Subcutaneous abdominal adipose tissue (tissue), 5 donors: ENCODE results near the gene EMC10.

Source experiments
- H3K27ac ChIP-seq: one replicate; pipeline ENCODE4 v1.7.0; 2013; ENCODE audit warnings: low read depth, mild to moderate bottlenecking, inconsistent platforms, low read length, moderate library complexity
- H3K27me3 ChIP-seq, 5 donors: one replicate each; pipeline ENCODE4 v1.7.0; 2013; ENCODE audit warnings: low read length in 5 of 5, inconsistent platforms in 1 of 5; ENCODE audit not compliant: control insufficient read depth in 5 of 5, insufficient read depth in 4 of 5
- H3K36me3 ChIP-seq, 5 donors: one replicate each; pipeline ENCODE4 v1.7.0; 2013; ENCODE audit warnings: low read length in 5 of 5; ENCODE audit not compliant: control insufficient read depth in 5 of 5, insufficient read depth in 5 of 5
- H3K4me1 ChIP-seq, 5 donors: one replicate each; pipeline ENCODE4 v1.7.0; 2013; ENCODE audit warnings: low read length in 5 of 5, mild to moderate bottlenecking in 3 of 5, moderate library complexity in 1 of 5; ENCODE audit not compliant: control insufficient read depth in 5 of 5, insufficient read depth in 5 of 5
- H3K4me3 ChIP-seq, 5 donors: one replicate each; pipeline ENCODE4 v1.7.0; 2013; ENCODE audit warnings: low read length in 5 of 5, low read depth in 1 of 5
- H3K9ac ChIP-seq, 5 donors: one replicate each; pipeline ENCODE4 v1.7.0; 2013; ENCODE audit warnings: low read length in 5 of 5, mild to moderate bottlenecking in 4 of 5, moderate library complexity in 3 of 5
- H3K9me3 ChIP-seq, 5 donors: one replicate each; pipeline ENCODE4 v1.7.0; 2013; ENCODE audit warnings: low read length in 5 of 5; ENCODE audit not compliant: control insufficient read depth in 5 of 5
- donor health status: healthy.
- donor health status: healthy.
- donor health status: healthy.
- donor health status: healthy.
- donor health status: healthy.

EMC10 gene

DNA sequence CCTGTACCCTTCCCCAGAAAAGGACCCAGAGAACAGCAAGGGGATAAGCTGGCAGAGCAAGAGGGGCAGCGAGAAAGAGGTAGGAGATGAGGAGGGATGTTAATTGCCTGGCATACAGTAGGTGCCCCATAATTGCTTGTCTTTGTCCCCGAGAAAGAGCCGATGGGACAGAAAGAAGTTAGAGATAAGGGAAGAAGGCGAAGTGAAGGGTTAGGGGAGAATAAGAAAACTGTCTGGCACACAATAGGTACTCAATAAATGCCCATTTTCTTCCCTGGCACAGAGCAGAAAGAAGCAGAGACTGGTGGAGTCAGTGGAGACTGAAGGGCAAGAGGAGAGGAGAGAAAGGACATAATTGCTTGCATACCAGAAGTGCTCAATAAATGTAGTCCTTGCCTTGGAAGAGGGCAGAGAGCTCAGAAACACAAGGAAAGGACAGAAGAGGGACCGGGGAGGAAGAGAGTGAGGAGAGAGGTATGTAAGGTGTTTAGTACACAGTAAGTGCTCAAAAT lies 18.8 kb downstream of the EMC10 start:
- peaks cover 0 to 3% (median 0%) of the 10 kb centered on the region in 5 donors for H3K9me3 ChIP-seq
- H3K4me1 ChIP-seq = peaks cover 0 to 11% (median 0%) of the 10 kb centered on the region in 5 donors
- no peak overlapping the region for H3K27ac ChIP-seq
- no peak overlapping the region for H3K9ac ChIP-seq
- H3K36me3 ChIP-seq = no peaks in the 10 kb centered on the region
- H3K4me3 ChIP-seq = no peak overlapping the region
- peaks cover 7 to 41% (median 18%) of the 10 kb centered on the region in 5 donors for H3K27me3 ChIP-seq

DNA sequence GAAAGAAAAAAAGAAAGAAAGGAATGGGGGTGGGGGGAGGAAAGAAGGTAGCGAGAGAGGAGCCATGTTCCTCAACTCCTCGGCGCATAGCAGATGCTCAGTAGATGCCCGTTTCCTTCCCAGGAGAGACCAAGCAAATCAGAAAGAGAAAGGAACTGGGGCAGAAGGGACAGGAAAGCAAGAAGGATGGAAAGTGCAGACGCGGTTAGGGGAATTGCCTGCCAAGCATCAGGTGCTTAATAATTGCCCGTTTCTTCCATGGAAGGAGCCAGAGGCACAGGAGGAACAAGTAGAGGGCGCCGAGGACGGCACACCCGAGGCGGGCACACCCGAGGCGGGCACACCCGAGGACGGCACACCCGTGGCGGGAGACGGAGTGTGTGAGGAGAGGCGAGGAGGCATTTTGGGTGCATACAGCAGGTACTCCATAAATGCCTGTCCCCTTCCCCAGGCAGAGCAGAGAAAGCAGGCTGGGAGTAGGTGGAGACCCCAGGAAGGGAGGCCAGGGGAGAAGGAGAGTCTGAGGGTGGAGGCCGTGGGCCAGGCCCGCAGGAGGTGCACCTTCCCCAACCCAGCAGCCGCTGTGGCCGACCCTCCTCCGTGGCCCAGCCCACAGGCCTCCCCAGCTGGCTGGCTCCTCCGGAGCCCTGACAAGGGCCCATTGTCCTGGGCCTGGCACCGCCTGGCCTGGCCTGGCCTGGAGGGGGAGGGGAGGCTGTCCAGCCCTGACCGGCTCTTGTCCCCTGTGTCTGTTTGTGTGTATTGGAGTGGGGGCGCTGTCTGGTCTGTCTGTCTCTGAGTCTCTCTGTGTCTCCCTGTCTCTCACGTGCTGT lies 20.1 kb downstream of the EMC10 start:
- no peak overlapping the region for H3K27ac ChIP-seq
- H3K4me3 ChIP-seq = no peak overlapping the region
- H3K9ac ChIP-seq = no peak overlapping the region
- peaks cover 5 to 33% (median 10%) of the 10 kb centered on the region in 5 donors for H3K27me3 ChIP-seq
- no peaks in the 10 kb centered on the region for H3K9me3 ChIP-seq
- peaks cover 0 to 9% (median 0%) of the 10 kb centered on the region in 5 donors for H3K4me1 ChIP-seq
- H3K36me3 ChIP-seq = no peaks in the 10 kb centered on the region

DNA sequence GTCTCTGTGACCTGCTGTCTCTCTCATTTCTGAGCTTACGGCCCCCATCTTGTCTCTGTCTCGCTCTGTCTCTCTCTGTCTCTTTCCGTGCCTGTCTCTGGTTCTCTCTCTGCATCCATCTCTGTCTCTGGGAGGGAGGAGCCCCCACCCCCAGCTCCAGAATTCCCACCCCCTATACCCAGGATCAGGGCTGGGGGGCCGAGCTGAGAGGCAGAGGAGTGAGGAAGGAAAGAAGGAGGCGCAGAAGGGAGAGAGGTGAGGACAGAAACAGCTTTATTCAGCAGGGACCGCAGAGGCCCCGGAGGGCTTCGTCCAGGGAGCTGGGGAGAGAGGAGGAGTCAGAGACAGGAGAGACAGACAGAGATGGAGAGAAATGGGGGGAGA lies 20.7 kb downstream of the EMC10 start:
- H3K9ac ChIP-seq = no peak overlapping the region
- no peaks in the 10 kb centered on the region for H3K9me3 ChIP-seq
- H3K36me3 ChIP-seq = no peaks in the 10 kb centered on the region
- peaks cover 0 to 5% (median 0%) of the 10 kb centered on the region in 5 donors for H3K4me1 ChIP-seq
- H3K27ac ChIP-seq = no peak overlapping the region
- no peak overlapping the region for H3K4me3 ChIP-seq
- peaks cover 0 to 27% (median 7%) of the 10 kb centered on the region in 5 donors for H3K27me3 ChIP-seq

DNA sequence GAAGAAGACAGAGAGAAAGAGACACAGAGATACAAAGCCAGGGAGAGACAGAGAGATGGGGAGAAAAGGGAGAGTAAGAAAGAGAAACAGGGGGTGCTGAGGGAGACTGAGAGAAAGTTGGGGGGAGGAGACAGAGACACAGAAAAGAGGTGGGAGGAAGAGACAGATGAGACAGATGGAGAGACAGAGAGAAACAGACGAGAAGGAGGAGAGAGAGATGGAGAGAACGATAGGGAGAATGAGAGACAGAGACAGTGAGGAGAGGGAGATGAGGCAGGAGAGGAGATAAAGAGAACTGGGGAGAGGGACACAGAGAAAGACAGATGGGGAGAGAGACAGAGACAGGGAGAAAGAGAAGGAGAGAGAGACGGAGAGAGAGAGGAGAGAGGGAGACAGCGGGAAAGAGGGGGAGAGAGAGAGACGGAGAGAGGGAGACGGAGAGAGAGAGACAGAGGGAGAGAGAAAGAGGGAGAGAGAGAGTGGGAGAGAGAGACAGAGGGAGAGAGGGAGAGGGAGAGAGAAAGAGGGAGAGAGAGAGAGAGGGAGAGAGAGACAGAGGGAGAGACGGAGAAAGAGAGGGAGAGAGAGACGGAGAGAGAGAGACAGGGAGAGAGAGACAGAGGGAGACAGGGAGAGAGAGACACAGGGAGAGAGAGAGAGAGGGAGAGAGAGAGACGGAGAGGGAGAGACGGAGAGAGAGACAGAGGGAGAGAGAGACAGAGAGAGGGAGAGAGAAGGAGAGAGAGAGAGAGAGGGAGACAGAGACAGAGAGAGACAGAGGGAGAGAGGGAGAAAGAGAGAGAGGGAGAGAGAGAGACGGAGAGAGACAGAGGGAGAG lies 22.1 kb downstream of the EMC10 start:
- Histone ChIP-seq H3K4me1 (no peaks in the 10 kb centered on the region), H3K36me3 (no peaks in the 10 kb centered on the region), H3K9me3 (no peaks in the 10 kb centered on the region), H3K9ac (no peak overlapping the region), H3K27me3 (peaks cover 0 to 20% (median 4%) of the 10 kb centered on the region in 5 donors), H3K4me3 (no peak overlapping the region), H3K27ac (no peak overlapping the region)

DNA sequence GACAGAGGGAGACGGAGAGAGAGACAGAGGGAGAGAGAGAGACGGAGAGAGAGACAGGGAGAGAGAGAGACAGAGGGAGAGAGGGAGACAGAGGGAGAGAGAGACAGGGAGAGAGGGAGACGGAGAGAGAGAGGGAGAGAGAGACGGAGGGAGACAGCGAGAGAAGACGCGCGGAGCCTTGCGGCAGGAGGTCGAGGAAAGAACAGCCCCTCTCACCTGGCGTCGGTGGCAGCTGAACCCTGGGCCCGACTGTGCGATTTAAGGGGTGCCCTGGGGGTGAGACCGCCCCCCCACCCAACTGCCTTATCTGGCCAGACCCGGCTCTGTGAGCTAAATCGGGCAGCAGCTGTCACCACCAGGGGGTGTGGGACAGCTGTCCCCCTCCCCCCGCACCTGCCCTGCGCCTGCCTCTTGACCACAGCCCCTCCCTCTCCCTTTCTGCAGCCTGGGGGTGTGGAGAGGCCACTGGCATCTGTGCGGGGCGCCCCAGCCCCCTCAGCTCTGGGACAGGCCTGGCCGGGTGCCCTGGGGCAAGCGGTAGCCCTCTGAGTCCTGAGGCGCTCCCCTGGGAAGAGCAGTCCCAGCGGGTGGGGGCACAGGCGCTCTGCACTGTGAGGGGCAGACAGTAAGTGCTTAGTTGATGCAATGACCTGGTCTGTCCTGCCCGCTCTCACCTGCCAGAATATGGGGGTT lies 23.9 kb downstream of the EMC10 start:
- H3K4me3 ChIP-seq = no peak overlapping the region
- H3K4me1 ChIP-seq = no peaks in the 10 kb centered on the region
- peaks cover 0 to under 1% (median 0%) of the 10 kb centered on the region in 5 donors for H3K36me3 ChIP-seq
- H3K9ac ChIP-seq = no peak overlapping the region
- H3K27ac ChIP-seq = no peak overlapping the region
- no peaks in the 10 kb centered on the region for H3K9me3 ChIP-seq
- peaks cover 0 to 15% (median 0%) of the 10 kb centered on the region in 5 donors for H3K27me3 ChIP-seq

DNA sequence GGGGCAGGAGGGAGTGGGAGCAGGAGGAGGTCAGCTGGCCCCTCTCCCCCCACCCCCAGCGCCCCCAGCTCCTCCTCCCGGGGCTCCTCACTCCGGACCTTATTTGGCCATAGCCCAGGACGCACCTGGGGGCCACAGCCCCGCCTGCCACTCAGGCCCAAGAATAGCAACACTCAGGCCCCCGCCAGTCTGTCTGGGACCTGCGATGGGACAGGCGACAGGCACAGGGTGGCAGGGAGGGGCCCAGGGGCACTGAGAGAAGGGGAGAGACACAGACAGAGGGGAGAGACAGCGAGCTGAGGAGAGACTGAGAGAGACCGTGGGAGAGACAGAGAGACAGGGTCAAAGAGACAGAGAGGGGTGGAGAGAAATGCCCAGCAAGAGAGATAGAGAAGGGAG lies 24.4 kb downstream of the EMC10 start:
- no peak overlapping the region for H3K9ac ChIP-seq
- H3K4me1 ChIP-seq = no peaks in the 10 kb centered on the region
- H3K27me3 ChIP-seq = peaks cover 0 to 14% (median 0%) of the 10 kb centered on the region in 5 donors
- H3K27ac ChIP-seq = no peak overlapping the region
- peaks cover 0 to 5% (median 0%) of the 10 kb centered on the region in 5 donors for H3K36me3 ChIP-seq
- H3K9me3 ChIP-seq = no peaks in the 10 kb centered on the region
- no peak overlapping the region for H3K4me3 ChIP-seq

DNA sequence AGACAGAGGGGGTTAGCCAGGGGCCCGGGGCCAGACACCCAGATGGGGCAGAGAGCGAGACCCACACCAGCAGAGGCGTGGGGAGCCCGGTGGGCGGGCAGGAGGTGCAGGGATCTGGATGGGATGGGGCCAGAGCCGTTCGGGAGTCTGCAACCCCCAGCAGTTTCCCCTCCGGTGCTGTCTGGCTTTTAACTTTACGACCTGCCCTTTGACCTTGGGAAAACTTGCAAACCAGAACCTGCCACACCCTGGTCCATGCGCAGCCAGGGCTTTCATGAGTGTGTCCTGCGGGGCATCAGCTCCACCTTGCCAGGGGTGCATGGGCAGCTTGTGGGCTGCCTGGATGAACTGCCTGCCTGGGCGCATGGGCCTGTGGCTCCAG lies 24.9 kb downstream of the EMC10 start:
- H3K4me1 ChIP-seq = no peaks in the 10 kb centered on the region
- no peak overlapping the region for H3K9ac ChIP-seq
- H3K4me3 ChIP-seq = no peak overlapping the region
- no peak overlapping the region for H3K27ac ChIP-seq
- H3K27me3 ChIP-seq = peaks cover 0 to 11% (median 0%) of the 10 kb centered on the region in 5 donors
- peaks cover 0 to 9% (median 0%) of the 10 kb centered on the region in 5 donors for H3K36me3 ChIP-seq
- no peaks in the 10 kb centered on the region for H3K9me3 ChIP-seq

DNA sequence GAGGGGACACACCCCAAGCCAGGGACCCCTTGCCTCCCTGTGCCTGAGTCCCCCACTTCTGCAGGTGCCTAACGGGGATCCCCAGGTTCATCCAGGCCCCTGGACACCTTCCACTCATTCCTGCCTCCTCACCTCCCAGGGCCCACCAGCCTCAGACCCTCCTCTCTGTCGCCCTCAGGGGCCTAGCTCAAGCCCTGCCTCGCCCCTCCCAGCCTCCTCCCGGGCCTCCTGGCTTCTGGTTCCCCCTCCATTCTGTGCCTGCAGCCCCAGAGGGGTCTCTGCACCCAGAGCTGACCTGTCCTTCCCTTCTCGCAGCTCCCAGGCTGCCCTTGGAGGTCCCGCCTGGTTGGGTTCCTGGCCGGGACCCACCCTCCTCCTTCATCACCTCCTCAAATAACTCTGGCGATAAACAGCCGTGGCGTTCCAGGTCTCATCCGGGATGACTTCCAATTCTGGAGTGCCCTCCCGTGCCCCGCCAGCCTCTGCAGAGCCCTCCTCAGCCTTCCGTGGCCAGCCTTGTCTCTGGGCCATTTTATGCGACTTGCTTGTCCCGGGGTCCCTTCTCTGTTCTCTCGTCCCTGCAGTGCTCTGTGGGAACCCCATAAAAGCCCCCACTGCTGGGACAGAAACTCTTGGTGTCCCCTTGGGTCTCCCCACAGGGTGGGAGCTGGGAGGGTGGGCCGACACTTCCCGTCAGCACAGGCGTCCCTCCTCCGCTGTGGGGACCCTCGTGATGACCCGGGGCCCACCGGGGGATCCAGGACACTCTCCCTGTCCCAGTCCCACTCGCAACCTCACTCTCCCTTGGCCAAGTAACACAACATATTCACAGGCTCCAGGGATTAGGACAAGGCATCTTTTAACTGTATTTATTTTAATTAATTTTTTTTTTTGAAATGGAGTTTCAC lies 25.5 kb downstream of the EMC10 start:
- Histone ChIP-seq H3K4me3 (no peak overlapping the region), H3K27ac (no peak overlapping the region), H3K9ac (no peak overlapping the region)

More for the DNA sequence above, 25.5 kb downstream of the EMC10 start:
- Histone ChIP-seq H3K27me3 (peaks cover 0 to 6% (median 0%) of the 10 kb centered on the region in 5 donors), H3K4me1 (no peaks in the 10 kb centered on the region), H3K9me3 (no peaks in the 10 kb centered on the region), H3K36me3 (peaks cover 0 to 12% (median 0%) of the 10 kb centered on the region in 5 donors)
